H9 (cell line): ENCODE results near the gene DIRAS2. TPM values are rescaled to one million over a fixed set of nuclear protein-coding genes. Genes with fewer than 3 reads are reported as not detected.

Experiments used
- DNase-seq: peaks from one replicate; pipeline ENCODE4 v3.0.0-alpha.2; 2017
- H2AFZ ChIP-seq: one replicate; pipeline ENCODE4 v1.6.1; 2013; ENCODE audit warnings: mild to moderate bottlenecking, low read length, control low read depth, moderate library complexity
- H2AK5ac ChIP-seq: 2 replicates; pipeline ENCODE4 v1.6.1; 2013; ENCODE audit warnings: low read length, control low read depth, mixed read lengths; ENCODE audit not compliant: insufficient read length
- H2BK120ac ChIP-seq: one replicate; pipeline ENCODE4 v1.6.1; 2013; ENCODE audit warnings: low read depth, mild to moderate bottlenecking, low read length, control low read depth, inconsistent platforms; ENCODE audit not compliant: poor library complexity, severe bottlenecking
- H2BK12ac ChIP-seq: 2 replicates; pipeline ENCODE4 v1.6.1; 2013; ENCODE audit warnings: low read length, control low read depth, mixed read lengths, low read depth; ENCODE audit not compliant: insufficient read length
- H2BK15ac ChIP-seq: 2 replicates; pipeline ENCODE4 v1.6.1; 2013; ENCODE audit warnings: low read depth, low read length, control low read depth
- H2BK20ac ChIP-seq: one replicate; pipeline ENCODE4 v1.6.1; 2013; ENCODE audit warnings: low read depth, mild to moderate bottlenecking, low read length, control low read depth, inconsistent platforms; ENCODE audit not compliant: poor library complexity, severe bottlenecking
- H2BK5ac ChIP-seq: 2 replicates; pipeline ENCODE4 v1.6.1; 2013; ENCODE audit warnings: low read length, control low read depth, mixed read lengths; ENCODE audit not compliant: insufficient read length
- H3K14ac ChIP-seq: 2 replicates; pipeline ENCODE4 v1.6.1; 2013; ENCODE audit warnings: low read length, control low read depth; ENCODE audit not compliant: insufficient read depth
- H3K18ac ChIP-seq: 2 replicates; pipeline ENCODE4 v1.6.1; 2013; ENCODE audit warnings: low read depth, mild to moderate bottlenecking, mixed read lengths, low read length, control low read depth; ENCODE audit not compliant: insufficient read length
- H3K23ac ChIP-seq: 2 replicates; pipeline ENCODE4 v1.6.1; 2013; ENCODE audit warnings: low read length, control low read depth, mixed read lengths, low read depth; ENCODE audit not compliant: insufficient read length
- H3K23me2 ChIP-seq: 2 replicates; pipeline ENCODE4 v1.6.1; 2013; ENCODE audit warnings: low read depth, mild to moderate bottlenecking, mixed read lengths, low read length, control low read depth; ENCODE audit not compliant: insufficient read length, poor library complexity, severe bottlenecking
- H3K27ac ChIP-seq: 2 replicates; pipeline ENCODE4 v1.5.1; 2013; ENCODE audit warnings: low read length, control low read depth, mixed read lengths, low read depth; ENCODE audit not compliant: insufficient read length
- H3K27me3 ChIP-seq: 2 replicates; pipeline ENCODE4 v1.6.1; 2013; ENCODE audit warnings: low read length, control low read depth, inconsistent platforms; ENCODE audit not compliant: insufficient read depth
- H3K4ac ChIP-seq: 2 replicates; pipeline ENCODE4 v1.6.1; 2013; ENCODE audit warnings: low read depth, mild to moderate bottlenecking, control low read depth, inconsistent platforms, low read length, moderate library complexity
- H3K4me1 ChIP-seq: 2 replicates; pipeline ENCODE4 v1.6.1; 2013; ENCODE audit warnings: low read length, control low read depth, inconsistent platforms; ENCODE audit not compliant: insufficient read depth
- H3K4me2 ChIP-seq: 2 replicates; pipeline ENCODE4 v1.6.1; 2013; ENCODE audit warnings: low read length, control low read depth, mixed read lengths; ENCODE audit not compliant: insufficient read length, insufficient read depth
- H3K56ac ChIP-seq: 2 replicates; pipeline ENCODE4 v1.6.1; 2013; ENCODE audit warnings: low read depth, mild to moderate bottlenecking, mixed read lengths, low read length, control low read depth; ENCODE audit not compliant: insufficient read length
- H3K79me1 ChIP-seq: 2 replicates; pipeline ENCODE4 v1.6.1; 2013; ENCODE audit warnings: low read depth, mild to moderate bottlenecking, moderate library complexity, low read length, control low read depth, inconsistent platforms; ENCODE audit not compliant: insufficient read depth, poor library complexity, severe bottlenecking
- H3K79me2 ChIP-seq: 2 replicates; pipeline ENCODE4 v1.6.1; 2013; ENCODE audit warnings: low read length, control low read depth, inconsistent platforms; ENCODE audit not compliant: insufficient read depth
- H3K9ac ChIP-seq: 2 replicates; pipeline ENCODE4 v1.6.1; 2013; ENCODE audit warnings: low read length, control low read depth, mixed read lengths; ENCODE audit not compliant: insufficient read length; ENCODE audit errors: extremely low read depth
- H3K9me3 ChIP-seq: one replicate; pipeline ENCODE4 v1.6.1; 2013; ENCODE audit warnings: low read depth, low read length, inconsistent platforms; ENCODE audit not compliant: control insufficient read depth
- H3T11ph ChIP-seq: one replicate; pipeline ENCODE4 v1.6.1; 2013; ENCODE audit warnings: mild to moderate bottlenecking, low read length, control low read depth, inconsistent platforms
- H4K20me1 ChIP-seq: one replicate; pipeline ENCODE4 v1.6.1; 2013; ENCODE audit not compliant: control insufficient read depth, insufficient read length, insufficient read depth
- H4K5ac ChIP-seq: 2 replicates; pipeline ENCODE4 v1.6.1; 2013; ENCODE audit warnings: low read depth, mild to moderate bottlenecking, mixed read lengths, low read length, control low read depth; ENCODE audit not compliant: insufficient read length
- H4K8ac ChIP-seq: replicated peaks from 2 replicates; pipeline ENCODE4 v1.6.1; 2013; ENCODE audit warnings: low read length, control low read depth, mixed read lengths, low read depth; ENCODE audit not compliant: insufficient read length
- H4K91ac ChIP-seq: 2 replicates; pipeline ENCODE4 v1.6.1; 2013; ENCODE audit warnings: low read depth, mild to moderate bottlenecking, moderate library complexity, mixed read lengths, low read length, control low read depth; ENCODE audit not compliant: insufficient read length
- H3K27ac Mint-ChIP-seq, 3 experiments: 2 replicates in 2 of 3; 3 replicates in 1 of 3; pipeline ENCODE4 v1.8.0; 2020 to 2021; ENCODE audit warnings: mixed read lengths in 3 of 3, mild to moderate bottlenecking in 1 of 3, moderate library complexity in 1 of 3
- H3K27me3 Mint-ChIP-seq: 2 replicates; pipeline ENCODE4 v1.8.0; 2021; ENCODE audit warnings: low read depth, mild to moderate bottlenecking, moderate library complexity, mixed read lengths
- H3K36me3 Mint-ChIP-seq, 3 experiments: 2 replicates in 2 of 3; 3 replicates in 1 of 3; pipeline ENCODE4 v1.8.0; 2020 to 2021; ENCODE audit warnings: low read depth in 3 of 3, mixed read lengths in 3 of 3; ENCODE audit not compliant: insufficient read depth in 1 of 3
- H3K4me1 Mint-ChIP-seq, 2 experiments: 2 replicates each; pipeline ENCODE4 v1.8.0; 2020; ENCODE audit warnings: mixed read lengths in 2 of 2
- H3K4me3 Mint-ChIP-seq, 2 experiments: 2 replicates in 1 of 2; 3 replicates in 1 of 2; pipeline ENCODE4 v1.8.0; 2020 to 2021; ENCODE audit warnings: mild to moderate bottlenecking in 2 of 2, mixed read lengths in 2 of 2, moderate library complexity in 1 of 2
- H3K9me3 Mint-ChIP-seq, 2 experiments: 2 replicates in 1 of 2; 3 replicates in 1 of 2; pipeline ENCODE4 v1.8.0; 2020; ENCODE audit warnings: mild to moderate bottlenecking in 2 of 2, mixed read lengths in 2 of 2, moderate library complexity in 1 of 2
- CTCF ChIP-seq: fragments of 200-600 bp; sonication (generic); conservative IDR thresholded peaks from 3 replicates; pipeline ENCODE4 v1.8.0; 2021; ENCODE audit warnings: antibody characterized with exemption, mild to moderate bottlenecking
- WGBS: extraction: QIAGEN DNeasy Blood & Tissue Kit; methylation state at CpG from one replicate; pipeline ENCODE4 v1.1.7; 2013; ENCODE audit warnings: missing lambda C conversion rate, low lambda C conversion rate, mixed read lengths; ENCODE audit not compliant: insufficient read length; ENCODE audit errors: extremely low coverage; 5-methylcytosine and 5-hydroxymethylcytosine counted together
- total RNA-seq: library from RNA; stranded (reverse); gene quantifications from 2 replicates; pipeline ENCODE4 v1.2.1, GENCODE V29; 2021

Gene DIRAS2
- total RNA-seq, 1 experiment from 2014 or later = not detected

GRCh38 chr9:90580576-90580975 is 62.0 kb downstream of the DIRAS2 start:
- no peak overlapping the region for H2AFZ ChIP-seq
- Mint-ChIP-seq H3K4me3 (no peak overlapping the region), H3K9me3 (peaks cover 0 to 1% of the 10 kb centered on the region in 2 experiments; a peak in 1 of 5 replicates), H3K27ac (no peak overlapping the region), H3K36me3 (no peaks in the 10 kb centered on the region), H3K27me3 (peaks cover 1% of the 10 kb centered on the region; the same call in 1 of the 2 replicates), H3K4me1 (peaks cover 4 to 7% of the 10 kb centered on the region in 2 experiments; a peak in 3 of 4 replicates)
- no CpG with 5 or more reads among the region's 2 CpGs for WGBS
- no peak overlapping the region for H3K56ac ChIP-seq
- no peaks in the 10 kb centered on the region for H4K20me1 ChIP-seq
- no peaks in the 10 kb centered on the region for H3K23me2 ChIP-seq
- no peak overlapping the region for H2BK12ac ChIP-seq
- no peaks in the 10 kb centered on the region for H3K79me2 ChIP-seq
- no peak overlapping the region for H4K8ac ChIP-seq
- no peak overlapping the region for H3T11ph ChIP-seq
- H3K14ac ChIP-seq = no peak overlapping the region
- no peak for DNase-seq
- no peak overlapping the region for H3K27ac ChIP-seq
- TF ChIP-seq CTCF = no peak
- no peak overlapping the region for H2BK20ac ChIP-seq
- H3K9ac ChIP-seq = no peak overlapping the region
- H3K18ac ChIP-seq = no peak overlapping the region
- H4K5ac ChIP-seq = no peak overlapping the region
- no peak overlapping the region for H2AK5ac ChIP-seq
- no peak overlapping the region for H2BK5ac ChIP-seq
- no peak overlapping the region for H4K91ac ChIP-seq
- H2BK120ac ChIP-seq = no peak overlapping the region
- no peak overlapping the region for H3K23ac ChIP-seq
- H2BK15ac ChIP-seq = no peak overlapping the region
- H3K27me3 ChIP-seq = no peaks in the 10 kb centered on the region
- H3K4me2 ChIP-seq = no peak overlapping the region
- H3K9me3 ChIP-seq = no peaks in the 10 kb centered on the region
- no peak overlapping the region for H3K4ac ChIP-seq
- no peaks in the 10 kb centered on the region for H3K79me1 ChIP-seq
- no peaks in the 10 kb centered on the region; the same call in 1 of the 2 replicates for H3K4me1 ChIP-seq
